GM12878 (cell line): ENCODE data around the gene VPS16. TPM values are rescaled to one million over a fixed set of nuclear protein-coding genes. Genes with fewer than 3 reads are reported as not detected.

Experiments used
- ATAC-seq: fragments of 200-7000 bp; cut with Tn5 transposase; 3 replicates; pipeline ENCODE4 v1.9.1; 2020; ENCODE audit warnings: mild to moderate bottlenecking, moderate library complexity
- BruUV-seq: library from RNA; stranded (reverse); fragments of 400-500 nt; replicated peaks from 2 replicates; lab custom pipeline; 2021; lab: Mats Ljungman, UMichigan
- CTCF ChIA-PET: fragments of 300-600 bp; sonication (Branson Sonifier 250); formaldehyde crosslinking; extraction: SDS; loops from one replicate; lab custom pipeline; 2021; ENCODE audit warnings: inconsistent platforms; lab: Yijun Ruan, JAX
- POLR2A ChIA-PET: fragments of 350-600 bp; formaldehyde crosslinking; extraction: SDS; loops from one replicate; lab custom pipeline; 2021; ENCODE audit warnings: inconsistent platforms; lab: Charles Lee
- RAD21 ChIA-PET: fragments of 300-600 bp; sonication (Branson Sonifier 250); formaldehyde crosslinking; loops from one replicate; lab custom pipeline; 2023; ENCODE audit warnings: antibody characterized with exemption; ENCODE audit not compliant: unreplicated experiment; lab: Charles Lee
- SMC1A ChIA-PET: fragments of 300-600 bp; sonication (Branson Sonifier 250); formaldehyde crosslinking; loops from one replicate; lab custom pipeline; 2023; ENCODE audit not compliant: unreplicated experiment, uncharacterized antibody; lab: Charles Lee
- DNase-seq: peaks from one replicate; pipeline ENCODE4 v3.0.0-alpha.2; 2011; ENCODE audit warnings: low read depth, low spot score
- FAIRE-seq: peaks from 3 replicates; lab custom pipeline; 2011; peaks lifted over from hg19 to GRCh38; lab: Jason Lieb, UNC
- H2AFZ ChIP-seq: 2 replicates; pipeline ENCODE4 v1.6.0; 2011; ENCODE audit warnings: low read depth, low read length, control low read depth; ENCODE audit not compliant: control insufficient read depth
- H3K27ac ChIP-seq: 2 replicates; pipeline ENCODE4 v1.5.1; 2011; ENCODE audit warnings: control low read depth; ENCODE audit not compliant: control insufficient read depth, insufficient read depth
- H3K27me3 ChIP-seq, 2 experiments: replicated peaks in 1 of 2; 2 replicates each; pipeline versions ENCODE4 v1.6.0 to v1.6.1; 2011; ENCODE audit warnings: low read length in 1 of 2; ENCODE audit not compliant: control insufficient read depth in 2 of 2, insufficient read depth in 2 of 2
- H3K36me3 ChIP-seq, 2 experiments: 2 replicates each; pipeline ENCODE4 v1.5.1; 2011; ENCODE audit warnings: low read length in 1 of 2; ENCODE audit not compliant: control insufficient read depth in 2 of 2, insufficient read depth in 2 of 2
- H3K4me1 ChIP-seq: 2 replicates; pipeline ENCODE4 v1.6.1; 2011; ENCODE audit warnings: mild to moderate bottlenecking, low read length, moderate library complexity, mixed read lengths; ENCODE audit not compliant: control insufficient read depth, insufficient read depth
- H3K4me2 ChIP-seq: 2 replicates; pipeline ENCODE4 v1.6.0; 2011; ENCODE audit warnings: control low read depth; ENCODE audit not compliant: control insufficient read depth, insufficient read depth
- H3K4me3 ChIP-seq: fragments of 200-600 bp; sonication (generic); 2 replicates; pipeline ENCODE4 v1.5.1; 2016
- H3K79me2 ChIP-seq: 2 replicates; pipeline ENCODE4 v1.6.0; 2011; ENCODE audit warnings: low read length; ENCODE audit not compliant: control insufficient read depth, insufficient read depth
- H3K9ac ChIP-seq: 2 replicates; pipeline ENCODE4 v1.8.0; 2011; ENCODE audit warnings: low read length, control low read depth, mixed read lengths; ENCODE audit not compliant: control insufficient read depth, insufficient read depth
- H3K9me3 ChIP-seq: replicated peaks from 3 replicates; pipeline ENCODE4 v1.5.1; 2011; ENCODE audit warnings: mild to moderate bottlenecking, low read length; ENCODE audit not compliant: control insufficient read depth, insufficient read depth
- H4K20me1 ChIP-seq: 2 replicates; pipeline ENCODE4 v1.6.0; 2011; ENCODE audit not compliant: control insufficient read depth, insufficient read depth
- ASH2L ChIP-seq: fragments of 300-600, 200-600 bp; sonication (generic); IDR thresholded peaks from 2 replicates; pipeline ENCODE4 v1.6.1; 2017; ENCODE audit warnings: low read depth, mild to moderate bottlenecking, borderline replicate concordance
- CHD1 ChIP-seq: IDR thresholded peaks from 2 replicates; pipeline ENCODE4 v1.6.1; 2012; ENCODE audit warnings: low read depth, low read length, improper control_type of control experiment
- DPF2 ChIP-seq: fragments of 450-650 bp; IDR thresholded peaks from 2 replicates; pipeline ENCODE4 v1.6.1; 2017; ENCODE audit warnings: mild to moderate bottlenecking
- ETV6 ChIP-seq, 2 experiments: fragments of 450-650 bp in 1 of 2; IDR thresholded peaks in 1 of 2; conservative IDR thresholded peaks in 1 of 2; 2 replicates each; pipeline ENCODE4 v1.6.1; 2014; ENCODE audit warnings: antibody characterized with exemption in 1 of 2, borderline replicate concordance in 1 of 2, low read depth in 1 of 2, mild to moderate bottlenecking in 1 of 2, moderate library complexity in 1 of 2
- MTA2 ChIP-seq: fragments of 450-650 bp; IDR thresholded peaks from 2 replicates; pipeline ENCODE4 v1.6.1; 2016; ENCODE audit warnings: low read depth, mild to moderate bottlenecking, moderate library complexity
- MYC ChIP-seq: IDR thresholded peaks from 2 replicates; pipeline ENCODE4 v1.6.1; 2011; ENCODE audit warnings: mild to moderate bottlenecking, low read length, moderate library complexity, inconsistent platforms; ENCODE audit not compliant: insufficient read depth, insufficient replicate concordance, insufficient read length, severe bottlenecking
- NR2C1 ChIP-seq: fragments of 450-650 bp; IDR thresholded peaks from 2 replicates; pipeline ENCODE4 v1.6.1; 2017; ENCODE audit warnings: antibody characterized with exemption, mild to moderate bottlenecking, moderate library complexity
- POLR2A ChIP-seq: IDR thresholded peaks from 2 replicates; pipeline ENCODE4 v1.6.1; 2011; ENCODE audit warnings: low read depth, mild to moderate bottlenecking, low read length
- RUNX3 ChIP-seq: IDR thresholded peaks from 2 replicates; pipeline ENCODE4 v1.6.1; 2012; ENCODE audit warnings: low read length, inconsistent platforms
- SIN3A ChIP-seq: IDR thresholded peaks from 2 replicates; pipeline ENCODE4 v1.6.1; 2012; ENCODE audit warnings: low read depth, low read length, improper control_type of control experiment
- SREBF1 ChIP-seq: IDR thresholded peaks from 2 replicates; pipeline ENCODE4 v1.6.1; 2012; ENCODE audit warnings: mild to moderate bottlenecking, low read length
- ZNF384 ChIP-seq: IDR thresholded peaks from 2 replicates; pipeline ENCODE4 v1.6.1; 2012; ENCODE audit warnings: low read depth, mild to moderate bottlenecking, low read length, improper control_type of control experiment, borderline replicate concordance
- WGBS: methylation state at CpG from one replicate; pipeline ENCODE4 v1.1.6; 2016; ENCODE audit warnings: low lambda C conversion rate; ENCODE audit not compliant: insufficient replicate concordance, insufficient coverage; ENCODE audit errors: missing lambda C conversion rate; 5-methylcytosine and 5-hydroxymethylcytosine counted together
- in situ Hi-C: fragments of 300-500 bp; cut with MboI; formaldehyde crosslinking; loops from 9 replicates; pipeline ENCODE4 v1.14.3; 2018; ENCODE audit warnings: mixed read lengths
- intact Hi-C: fragments of 100-400 bp; cut with micrococcal nuclease; formaldehyde crosslinking; loops from one replicate; pipeline ENCODE4 v1.14.2; 2022; ENCODE audit not compliant: unreplicated experiment
- polyA plus RNA-seq, 11 experiments: library from polyadenylated mRNA; depleted of rRNA in 4 of 11; unstranded in 6 of 11; stranded (reverse) in 5 of 11; fragments of >200 nt; fragmentation: Nextera tagmentation in 4 of 11; fragmentation: Illumina TruSeq in 1 of 11; extraction: Ambion mirVana in 4 of 11; extraction: Trizol in 1 of 11; gene quantifications; 1 replicate in 1 of 11; 2 replicates in 10 of 11; pipeline versions ENCODE4 v1.2.1 to v1.2.3, GENCODE V29; 2011 to 2016; ENCODE audit warnings: inconsistent platforms in 2 of 11, missing spikeins in 2 of 11, low read depth in 1 of 11
- total RNA-seq, 4 experiments: library from RNA; depleted of rRNA in 3 of 4; stranded (reverse); fragments of >200 nt in 3 of 4; fragmentation: Illumina TruSeq in 1 of 4; extraction: Trizol in 1 of 4; gene quantifications; 2 replicates each; pipeline versions ENCODE4 v1.2.1 to v1.2.3, GENCODE V29; 2013 to 2021
- TF ChIP-seq, protein P1 (sequence below): fragments of 450-650 bp; IDR thresholded peaks from 2 replicates; pipeline ENCODE4 v1.6.1; 2017; ENCODE audit warnings: low read depth, mild to moderate bottlenecking, moderate library complexity
- TF ChIP-seq, protein P2 (sequence below): fragments of 450-650 bp; IDR thresholded peaks from 2 replicates; pipeline ENCODE4 v1.6.1; 2017; ENCODE audit warnings: antibody characterized with exemption, mild to moderate bottlenecking, moderate library complexity
- TF ChIP-seq, protein P3 (sequence below): IDR thresholded peaks from 2 replicates; pipeline ENCODE4 v1.6.1; 2011; ENCODE audit warnings: borderline replicate concordance, low read depth, mild to moderate bottlenecking, moderate library complexity, low read length; ENCODE audit not compliant: insufficient read depth, poor library complexity, severe bottlenecking

Gene VPS16
- total and polyA plus RNA-seq, 10 of the 15 experiments (the other 5 are each of a cell fraction or from before 2014, with no cell fraction given) = 8.4 to 37.5 (median 26.4) TPM

DNA sequence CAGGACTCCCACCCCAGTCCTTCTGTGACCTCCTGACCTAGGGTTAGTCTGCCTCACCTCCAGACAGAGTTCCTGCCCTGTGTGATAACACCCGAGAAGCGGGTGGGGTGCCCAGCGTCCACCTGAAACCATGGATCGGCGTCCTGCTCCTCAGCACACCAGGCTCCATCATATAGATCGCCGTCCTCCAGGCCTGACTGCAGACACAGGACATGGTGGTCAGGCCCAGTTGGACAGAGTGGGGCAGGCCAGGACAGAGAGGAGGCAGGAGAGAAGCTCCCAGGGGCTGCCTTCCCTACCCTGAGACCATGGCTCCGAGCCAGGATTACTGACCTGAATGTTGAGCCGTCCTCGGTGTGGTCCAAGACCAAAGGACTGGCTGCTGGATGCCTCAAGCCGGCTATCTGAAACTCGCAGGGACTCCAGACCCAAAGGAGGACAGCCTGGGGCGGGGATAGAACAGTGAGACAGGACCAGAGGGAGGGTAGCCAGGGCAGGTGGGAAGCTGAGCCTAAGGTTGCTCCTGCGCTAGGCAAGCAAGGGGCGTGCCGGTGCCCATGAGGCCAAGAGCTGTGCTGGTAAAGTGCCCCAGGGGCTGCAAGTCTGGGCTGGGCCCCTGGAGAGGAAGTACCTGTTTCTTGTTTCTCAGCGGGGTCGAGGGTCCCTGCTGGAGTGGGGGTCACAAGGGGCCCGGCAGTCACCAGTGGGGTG is 42.3 kb upstream of the VPS16 start:
- SMC1A ChIA-PET = no interaction called here
- Histone ChIP-seq H3K9me3 (no peaks in the 10 kb centered on the region), H3K27ac (no peak overlapping the region), H3K4me2 (no peak overlapping the region), H4K20me1 (no peaks in the 10 kb centered on the region), H3K9ac (no peak overlapping the region), H2AFZ (no peak overlapping the region), H3K79me2 (no peaks in the 10 kb centered on the region), H3K4me3 (no peak overlapping the region), H3K4me1 (no peaks in the 10 kb centered on the region), H3K36me3 (no peaks in the 10 kb centered on the region), H3K27me3 (peaks cover 11 to 18% of the 10 kb centered on the region in 2 experiments)
- 54% methylated on average over 19 of the region's 19 CpGs for WGBS
- intact Hi-C loops = no loop called here
- CTCF ChIA-PET = no interaction called here
- no TSS peak for BruUV-seq
- in situ Hi-C loops = no loop called here
- DNase-seq (no peak), ATAC-seq (no peak), FAIRE-seq (no peak)
- RAD21 ChIA-PET = no interaction called here
- POLR2A ChIA-PET = no interaction called here
- no peak for TF ChIP-seq CHD1
- TF ChIP-seq RUNX3 = no peak
- TF ChIP-seq POLR2A = no peak
- TF ChIP-seq MTA2 = no peak
- TF ChIP-seq NR2C1 = no peak
- TF ChIP-seq MYC = no peak
- no peak for TF ChIP-seq ZNF384
- TF ChIP-seq, protein P1, sequence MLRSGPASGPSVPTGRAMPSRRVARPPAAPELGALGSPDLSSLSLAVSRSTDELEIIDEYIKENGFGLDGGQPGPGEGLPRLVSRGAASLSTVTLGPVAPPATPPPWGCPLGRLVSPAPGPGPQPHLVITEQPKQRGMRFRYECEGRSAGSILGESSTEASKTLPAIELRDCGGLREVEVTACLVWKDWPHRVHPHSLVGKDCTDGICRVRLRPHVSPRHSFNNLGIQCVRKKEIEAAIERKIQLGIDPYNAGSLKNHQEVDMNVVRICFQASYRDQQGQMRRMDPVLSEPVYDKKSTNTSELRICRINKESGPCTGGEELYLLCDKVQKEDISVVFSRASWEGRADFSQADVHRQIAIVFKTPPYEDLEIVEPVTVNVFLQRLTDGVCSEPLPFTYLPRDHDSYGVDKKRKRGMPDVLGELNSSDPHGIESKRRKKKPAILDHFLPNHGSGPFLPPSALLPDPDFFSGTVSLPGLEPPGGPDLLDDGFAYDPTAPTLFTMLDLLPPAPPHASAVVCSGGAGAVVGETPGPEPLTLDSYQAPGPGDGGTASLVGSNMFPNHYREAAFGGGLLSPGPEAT = no peak
- TF ChIP-seq, protein P2, sequence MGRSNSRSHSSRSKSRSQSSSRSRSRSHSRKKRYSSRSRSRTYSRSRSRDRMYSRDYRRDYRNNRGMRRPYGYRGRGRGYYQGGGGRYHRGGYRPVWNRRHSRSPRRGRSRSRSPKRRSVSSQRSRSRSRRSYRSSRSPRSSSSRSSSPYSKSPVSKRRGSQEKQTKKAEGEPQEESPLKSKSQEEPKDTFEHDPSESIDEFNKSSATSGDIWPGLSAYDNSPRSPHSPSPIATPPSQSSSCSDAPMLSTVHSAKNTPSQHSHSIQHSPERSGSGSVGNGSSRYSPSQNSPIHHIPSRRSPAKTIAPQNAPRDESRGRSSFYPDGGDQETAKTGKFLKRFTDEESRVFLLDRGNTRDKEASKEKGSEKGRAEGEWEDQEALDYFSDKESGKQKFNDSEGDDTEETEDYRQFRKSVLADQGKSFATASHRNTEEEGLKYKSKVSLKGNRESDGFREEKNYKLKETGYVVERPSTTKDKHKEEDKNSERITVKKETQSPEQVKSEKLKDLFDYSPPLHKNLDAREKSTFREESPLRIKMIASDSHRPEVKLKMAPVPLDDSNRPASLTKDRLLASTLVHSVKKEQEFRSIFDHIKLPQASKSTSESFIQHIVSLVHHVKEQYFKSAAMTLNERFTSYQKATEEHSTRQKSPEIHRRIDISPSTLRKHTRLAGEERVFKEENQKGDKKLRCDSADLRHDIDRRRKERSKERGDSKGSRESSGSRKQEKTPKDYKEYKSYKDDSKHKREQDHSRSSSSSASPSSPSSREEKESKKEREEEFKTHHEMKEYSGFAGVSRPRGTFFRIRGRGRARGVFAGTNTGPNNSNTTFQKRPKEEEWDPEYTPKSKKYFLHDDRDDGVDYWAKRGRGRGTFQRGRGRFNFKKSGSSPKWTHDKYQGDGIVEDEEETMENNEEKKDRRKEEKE = no peak
- TF ChIP-seq, protein P3, sequence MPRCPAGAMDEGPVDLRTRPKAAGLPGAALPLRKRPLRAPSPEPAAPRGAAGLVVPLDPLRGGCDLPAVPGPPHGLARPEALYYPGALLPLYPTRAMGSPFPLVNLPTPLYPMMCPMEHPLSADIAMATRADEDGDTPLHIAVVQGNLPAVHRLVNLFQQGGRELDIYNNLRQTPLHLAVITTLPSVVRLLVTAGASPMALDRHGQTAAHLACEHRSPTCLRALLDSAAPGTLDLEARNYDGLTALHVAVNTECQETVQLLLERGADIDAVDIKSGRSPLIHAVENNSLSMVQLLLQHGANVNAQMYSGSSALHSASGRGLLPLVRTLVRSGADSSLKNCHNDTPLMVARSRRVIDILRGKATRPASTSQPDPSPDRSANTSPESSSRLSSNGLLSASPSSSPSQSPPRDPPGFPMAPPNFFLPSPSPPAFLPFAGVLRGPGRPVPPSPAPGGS = no peak
- no peak for TF ChIP-seq SREBF1
- TF ChIP-seq DPF2 = no peak
- TF ChIP-seq ASH2L = no peak
- no peak for TF ChIP-seq ETV6 (conservative IDR thresholded peaks at IDR 0.05 in 1 of 2, IDR thresholded peaks at IDR 0.05 in 1 of 2; ENCODE audit: borderline replicate concordance in 1 of 2, low read depth in 1 of 2)
- no peak for TF ChIP-seq SIN3A
